Natural killer cell (primary cell): ENCODE data around the gene NCS1. TPM values are rescaled to one million over a fixed set of nuclear protein-coding genes. Genes with fewer than 3 reads are reported as not detected.

ENCODE experiments used
- ATAC-seq, 3 donors: fragments of 150-1000 bp in 2 of 3; fragments of 200-7000 bp in 1 of 3; cut with Tn5 transposase; 1 replicate in 1 of 3; 2 replicates in 2 of 3; pipeline ENCODE4 v1.10.0; 2021; ENCODE audit warnings: mild to moderate bottlenecking in 2 of 3, moderate library complexity in 2 of 3
- DNase-seq, 2 donors: peaks; one replicate each; pipeline versions ENCODE4 v3.0.0 to v3.0.0-alpha.2; 2013 to 2021; ENCODE audit warnings: mixed read lengths in 1 of 2
- H3K27ac ChIP-seq: one replicate; pipeline ENCODE4 v1.5.1; 2013; ENCODE audit warnings: mild to moderate bottlenecking, low read length
- H3K27me3 ChIP-seq: one replicate; pipeline ENCODE4 v1.6.1; 2013; ENCODE audit warnings: low read length; ENCODE audit not compliant: control insufficient read depth, insufficient read depth
- H3K36me3 ChIP-seq: one replicate; pipeline ENCODE4 v1.6.1; 2013; ENCODE audit warnings: low read length; ENCODE audit not compliant: control insufficient read depth, insufficient read depth
- H3K4me1 ChIP-seq: one replicate; pipeline ENCODE4 v1.6.1; 2013; ENCODE audit warnings: low read length; ENCODE audit not compliant: control insufficient read depth, insufficient read depth
- H3K4me3 ChIP-seq: one replicate; pipeline ENCODE4 v1.5.1; 2013; ENCODE audit warnings: low read length
- H3K9me3 ChIP-seq: one replicate; pipeline ENCODE4 v1.6.1; 2013; ENCODE audit warnings: low read length; ENCODE audit not compliant: control insufficient read depth, insufficient read depth
- H3K27ac Mint-ChIP-seq, 2 donors: one replicate each; pipeline ENCODE4 v1.8.0; 2022; ENCODE audit warnings: mild to moderate bottlenecking in 2 of 2, mixed read lengths in 2 of 2, moderate library complexity in 1 of 2
- H3K27me3 Mint-ChIP-seq, 2 donors: one replicate each; pipeline ENCODE4 v1.8.0; 2022; ENCODE audit warnings: low read depth in 2 of 2, mixed read lengths in 2 of 2
- H3K36me3 Mint-ChIP-seq: one replicate; pipeline ENCODE4 v1.8.0; 2022; ENCODE audit warnings: mixed read lengths
- H3K4me1 Mint-ChIP-seq, 2 donors: one replicate each; pipeline ENCODE4 v1.8.0; 2022; ENCODE audit warnings: mixed read lengths in 2 of 2
- H3K4me3 Mint-ChIP-seq: one replicate; pipeline ENCODE4 v1.8.0; 2022; ENCODE audit warnings: mild to moderate bottlenecking, moderate library complexity, mixed read lengths
- H3K9me3 Mint-ChIP-seq, 2 donors: one replicate each; pipeline ENCODE4 v1.8.0; 2022; ENCODE audit warnings: mixed read lengths in 2 of 2
- WGBS: methylation state at CpG from one replicate; pipeline ENCODE4 v1.1.7; 2013; ENCODE audit warnings: missing lambda C conversion rate; ENCODE audit not compliant: insufficient coverage; 5-methylcytosine and 5-hydroxymethylcytosine counted together
- intact Hi-C: fragments of 100-400 bp; cut with micrococcal nuclease; formaldehyde crosslinking; loops from one replicate; pipeline ENCODE4 v1.14.2; 2022
- total RNA-seq, 4 donors: library from RNA; stranded (reverse); fragments of 120-200 nt in 1 of 4; gene quantifications; one replicate each; pipeline versions ENCODE4 v1.2.3 to v1.2.4, GENCODE V29; 2013 to 2022
- TF ChIP-seq, protein P1 (sequence below): fragments of 200-600 bp; IDR thresholded peaks from one replicate; pipeline ENCODE4 v1.8.0; 2022; ENCODE audit warnings: antibody characterized with exemption

NCS1 gene
- total RNA-seq, 3 donors from 2014 or later (not counting 1 experiment from before 2014, with no cell fraction given) = 1.4 to 2.4 (median 1.5) TPM

DNA sequence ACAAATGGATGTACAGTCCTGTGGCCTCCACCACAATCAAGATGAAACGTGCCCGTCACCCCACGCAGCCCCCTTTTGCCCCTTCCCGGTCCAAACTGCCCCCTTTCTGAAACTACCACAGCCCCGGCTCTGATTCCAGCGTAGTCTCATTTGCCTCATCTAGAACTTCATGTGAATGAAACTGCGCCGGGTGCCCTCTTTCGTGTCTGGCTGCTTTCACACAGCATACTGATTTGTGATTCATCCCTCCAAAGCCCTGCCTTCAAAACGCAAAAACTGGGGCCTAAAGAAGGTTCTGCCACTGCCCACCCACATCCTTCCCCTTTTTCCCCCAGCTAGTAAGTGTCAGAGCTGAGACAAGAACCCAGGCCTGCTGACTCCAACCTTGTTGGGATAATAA lies 31.5 kb upstream of the NCS1 start:
- no peak overlapping the region for H3K4me3 Mint-ChIP-seq
- H3K27me3 ChIP-seq = peaks cover 2% of the 10 kb centered on the region

DNA sequence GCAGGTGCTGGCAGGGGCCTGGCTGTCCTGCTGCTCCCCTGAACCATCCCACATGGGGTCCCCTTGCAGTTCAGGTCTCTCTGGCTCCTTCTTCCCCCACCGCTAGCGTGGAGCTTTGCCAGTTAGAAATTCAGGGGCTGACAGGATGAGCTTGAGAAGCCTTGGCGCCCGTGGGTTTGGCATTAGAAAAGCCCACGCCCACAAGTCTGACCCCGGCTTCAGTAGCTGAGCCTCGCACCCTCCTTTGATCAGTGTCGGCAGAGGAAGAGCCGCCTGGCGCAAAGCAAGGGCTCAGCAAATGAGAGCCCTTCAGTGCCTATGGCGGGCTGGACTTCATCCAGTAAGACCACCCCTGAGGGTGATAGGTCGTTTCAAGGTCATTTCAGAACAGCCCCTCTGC lies 30.1 kb upstream of the NCS1 start:
- Histone ChIP-seq H3K36me3 (no peaks in the 10 kb centered on the region), H3K27me3 (peaks cover 2% of the 10 kb centered on the region), H3K9me3 (peaks cover 1% of the 10 kb centered on the region), H3K27ac (no peak overlapping the region), H3K4me3 (no peak overlapping the region), H3K4me1 (peaks cover 32% of the 10 kb centered on the region)
- no peak overlapping the region for H3K27ac Mint-ChIP-seq
- 66% methylated on average over 12 of the region's 12 CpGs for WGBS
- TF ChIP-seq, protein P1, sequence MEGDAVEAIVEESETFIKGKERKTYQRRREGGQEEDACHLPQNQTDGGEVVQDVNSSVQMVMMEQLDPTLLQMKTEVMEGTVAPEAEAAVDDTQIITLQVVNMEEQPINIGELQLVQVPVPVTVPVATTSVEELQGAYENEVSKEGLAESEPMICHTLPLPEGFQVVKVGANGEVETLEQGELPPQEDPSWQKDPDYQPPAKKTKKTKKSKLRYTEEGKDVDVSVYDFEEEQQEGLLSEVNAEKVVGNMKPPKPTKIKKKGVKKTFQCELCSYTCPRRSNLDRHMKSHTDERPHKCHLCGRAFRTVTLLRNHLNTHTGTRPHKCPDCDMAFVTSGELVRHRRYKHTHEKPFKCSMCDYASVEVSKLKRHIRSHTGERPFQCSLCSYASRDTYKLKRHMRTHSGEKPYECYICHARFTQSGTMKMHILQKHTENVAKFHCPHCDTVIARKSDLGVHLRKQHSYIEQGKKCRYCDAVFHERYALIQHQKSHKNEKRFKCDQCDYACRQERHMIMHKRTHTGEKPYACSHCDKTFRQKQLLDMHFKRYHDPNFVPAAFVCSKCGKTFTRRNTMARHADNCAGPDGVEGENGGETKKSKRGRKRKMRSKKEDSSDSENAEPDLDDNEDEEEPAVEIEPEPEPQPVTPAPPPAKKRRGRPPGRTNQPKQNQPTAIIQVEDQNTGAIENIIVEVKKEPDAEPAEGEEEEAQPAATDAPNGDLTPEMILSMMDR = no peak
- DNase-seq = no peak
- H3K4me1 Mint-ChIP-seq = peaks cover 33 to 43% of the 10 kb centered on the region in 2 donors
- H3K36me3 Mint-ChIP-seq = no peaks in the 10 kb centered on the region
- no peaks in the 10 kb centered on the region for H3K9me3 Mint-ChIP-seq
- H3K27me3 Mint-ChIP-seq = peaks cover 10 to 15% of the 10 kb centered on the region in 2 donors
- no peak for ATAC-seq
- H3K4me3 Mint-ChIP-seq = no peak overlapping the region
- intact Hi-C loops = no loop called here

More for the DNA sequence above, 31.5 kb upstream of the NCS1 start:
- H3K4me1 ChIP-seq = peaks cover 42% of the 10 kb centered on the region
- Mint-ChIP-seq H3K4me1 (peaks cover 44 to 57% of the 10 kb centered on the region in 2 donors), H3K27me3 (peaks cover 6 to 8% of the 10 kb centered on the region in 2 donors), H3K36me3 (no peaks in the 10 kb centered on the region), H3K27ac (peak overlapping the region in 1 of 2 donors; percentile 79), H3K9me3 (no peaks in the 10 kb centered on the region)
- TF ChIP-seq, protein P1 = no peak
- H3K4me3 ChIP-seq = no peak overlapping the region
- peaks cover 2% of the 10 kb centered on the region for H3K36me3 ChIP-seq
- no peak overlapping the region for H3K27ac ChIP-seq
- intact Hi-C loops = no loop called here
- 43% methylated on average over 10 of the region's 10 CpGs for WGBS
- H3K9me3 ChIP-seq = peaks cover 10% of the 10 kb centered on the region
- ATAC-seq = peak; percentile 28 to 59 (median 54)
- DNase-seq = no peak

DNA sequence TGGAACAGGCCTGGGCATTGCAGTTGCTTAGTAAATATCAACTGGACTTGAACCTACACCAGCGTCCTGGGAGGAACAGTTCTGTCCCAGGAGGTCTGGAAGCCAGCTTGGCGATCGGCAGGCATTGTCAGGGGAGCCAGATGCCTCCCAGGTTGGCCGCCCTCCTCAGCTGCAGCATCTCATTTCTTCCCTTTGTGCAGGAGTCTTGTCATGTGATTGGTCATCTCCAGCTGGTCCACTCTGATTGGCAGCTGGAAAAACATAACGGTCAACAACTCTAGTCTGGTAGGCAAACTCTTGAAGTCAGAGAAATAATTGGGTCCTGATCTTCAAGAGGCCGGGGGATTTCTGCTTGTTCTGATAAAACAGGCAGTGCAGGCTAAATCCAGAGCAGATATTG lies 29.6 kb upstream of the NCS1 start:
- WGBS = 94% methylated on average over 6 of the region's 6 CpGs
- DNase-seq = no peak
- intact Hi-C loops = no loop called here
- H3K4me3 ChIP-seq = no peak overlapping the region
- H3K4me1 ChIP-seq = peaks cover 32% of the 10 kb centered on the region
- no peaks in the 10 kb centered on the region for H3K36me3 ChIP-seq
- ATAC-seq = no peak
- no peak overlapping the region for H3K4me3 Mint-ChIP-seq
- no peaks in the 10 kb centered on the region for H3K9me3 Mint-ChIP-seq
- H3K27ac Mint-ChIP-seq = no peak overlapping the region
- H3K27me3 ChIP-seq = peaks cover 2% of the 10 kb centered on the region
- peaks cover 33 to 41% of the 10 kb centered on the region in 2 donors for H3K4me1 Mint-ChIP-seq
- peaks cover 10 to 15% of the 10 kb centered on the region in 2 donors for H3K27me3 Mint-ChIP-seq
- H3K27ac ChIP-seq = no peak overlapping the region
- H3K36me3 Mint-ChIP-seq = no peaks in the 10 kb centered on the region
- TF ChIP-seq, protein P1 = no peak
- no peaks in the 10 kb centered on the region for H3K9me3 ChIP-seq

DNA sequence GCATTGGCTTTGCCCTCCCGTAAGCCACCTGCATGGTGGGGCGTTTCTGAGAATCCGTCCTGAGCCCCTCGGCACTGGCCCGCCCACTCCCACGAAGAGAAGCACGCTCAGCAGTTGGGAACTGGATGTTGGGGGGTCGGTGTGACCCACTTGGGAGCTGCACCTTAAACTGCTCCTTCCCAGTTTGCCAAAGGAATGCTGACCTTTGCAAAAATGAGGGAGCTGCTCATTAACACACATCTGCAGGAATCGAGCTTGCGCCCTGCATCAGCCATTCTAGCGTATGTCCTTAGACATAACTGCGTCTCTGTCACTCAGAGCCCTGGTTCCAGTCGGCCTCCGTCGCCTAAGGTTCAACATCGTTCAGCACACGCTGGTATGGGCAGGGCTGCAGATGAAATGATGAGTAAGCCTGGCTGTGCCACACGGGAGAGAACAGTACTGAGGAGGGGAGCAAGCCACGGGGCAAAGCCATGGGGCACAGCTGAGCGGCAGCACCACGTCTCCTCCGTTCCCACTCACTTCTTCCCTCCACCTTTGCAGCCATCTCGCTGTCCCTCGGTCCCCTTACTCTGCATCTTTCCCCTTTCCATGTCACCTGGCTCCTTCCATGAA lies 28.8 kb upstream of the NCS1 start:
- ATAC-seq (no peak), DNase-seq (no peak)
- Histone ChIP-seq H3K4me1 (peaks cover 31% of the 10 kb centered on the region), H3K27me3 (peaks cover 2% of the 10 kb centered on the region), H3K4me3 (no peak overlapping the region), H3K9me3 (no peaks in the 10 kb centered on the region), H3K36me3 (no peaks in the 10 kb centered on the region), H3K27ac (no peak overlapping the region)
- intact Hi-C loops = no loop called here
- peaks cover 33 to 40% of the 10 kb centered on the region in 2 donors for H3K4me1 Mint-ChIP-seq
- 84% methylated on average over 24 of the region's 24 CpGs for WGBS
- peak overlapping the region; percentile 53 to 80 for H3K27ac Mint-ChIP-seq
- H3K9me3 Mint-ChIP-seq = no peaks in the 10 kb centered on the region
- TF ChIP-seq, protein P1 = no peak
- peaks cover 10 to 15% of the 10 kb centered on the region in 2 donors for H3K27me3 Mint-ChIP-seq
- peak overlapping the region; percentile 80 for H3K4me3 Mint-ChIP-seq
- no peaks in the 10 kb centered on the region for H3K36me3 Mint-ChIP-seq
